HG03378 (cell line): ENCODE results near the gene MUCL3.
"Not testable (repeated sequence)": the region's sequence is repeated elsewhere in the genome, so short reads cannot be mapped to it uniquely, and the experiment has no call there.

Experiments
- ATAC-seq: cut with Tn5 transposase; IDR thresholded peaks from one replicate; pipeline ENCODE4 v1.9.1; 2021; ENCODE audit warnings: mild to moderate bottlenecking, moderate library complexity; ENCODE audit not compliant: unreplicated experiment

MUCL3 gene

GRCh38 chr6:30912746-30913520 is 27.8 kb upstream of the MUCL3 start:
- ATAC-seq = no peak

- ATAC-seq = no peak
These were observed 27.1 kb upstream of the MUCL3 start for GRCh38 chr6:30913721-30914075.

- ATAC-seq = peak; percentile 58
These were observed 26.5 kb upstream of the MUCL3 start, which contains the start of gene VARS2 for GRCh38 chr6:30914076-30914853. Gene VARS2 (plus strand): TSS chr6:30914238. CDS start chr6:30914837, 599 bp downstream.

GRCh38 chr6:30914854-30915590 is 25.8 kb upstream of the MUCL3 start:
- ATAC-seq = no peak

- ATAC-seq = no peak
These were observed 25.2 kb upstream of the MUCL3 start for GRCh38 chr6:30915591-30915946.

- no peak for ATAC-seq
These were observed 23.7 kb upstream of the MUCL3 start for GRCh38 chr6:30917041-30917440.

- no peak for ATAC-seq
These were observed 23.3 kb upstream of the MUCL3 start for GRCh38 chr6:30917487-30917886.

- ATAC-seq = no peak
These were observed 22.1 kb upstream of the MUCL3 start for GRCh38 chr6:30918670-30919069.

GRCh38 chr6:30922447-30922852 is 18.3 kb upstream of the MUCL3 start:
- ATAC-seq = no peak

GRCh38 chr6:30924040-30924627 is 16.6 kb upstream of the MUCL3 start:
- ATAC-seq = not testable (repeated sequence)

- ATAC-seq = no peak
These were observed 14.1 kb upstream of the MUCL3 start for GRCh38 chr6:30926644-30927043.

GRCh38 chr6:30927080-30927479 is 13.7 kb upstream of the MUCL3 start:
- not testable (repeated sequence) for ATAC-seq

GRCh38 chr6:30928677-30929076 is 12.1 kb upstream of the MUCL3 start:
- ATAC-seq = no peak

GRCh38 chr6:30930506-30930905 is 10.3 kb upstream of the MUCL3 start:
- ATAC-seq = no peak

- no peak for ATAC-seq
These were observed 9.5 kb upstream of the MUCL3 start for GRCh38 chr6:30931272-30931671.

GRCh38 chr6:30931969-30932645 is 8.7 kb upstream of the MUCL3 start, which contains the start of gene SFTA2:
Gene SFTA2 (minus strand): TSS chr6:30932170. CDS start chr6:30932096, 74 bp downstream.
- ATAC-seq = no peak

GRCh38 chr6:30932665-30933365 is 8.0 kb upstream of the MUCL3 start:
- ATAC-seq = no peak

GRCh38 chr6:30935018-30935417 is 5.8 kb upstream of the MUCL3 start:
- no peak for ATAC-seq

- ATAC-seq = no peak
These were observed 3.5 kb upstream of the MUCL3 start for GRCh38 chr6:30937265-30937664.

- ATAC-seq = no peak
These were observed 2.0 kb upstream of the MUCL3 start for GRCh38 chr6:30938730-30939129.
